Lower leg skin (tissue), 4 donors: ENCODE results near the gene KRTAP10-11. TPM values are rescaled to one million over a fixed set of nuclear protein-coding genes. Genes with fewer than 3 reads are reported as not detected.
"Not testable (repeated sequence)": the region's sequence is repeated elsewhere in the genome, so short reads cannot be mapped to it uniquely, and the experiment has no call there.

Source experiments
- DNase-seq, 2 donors: peaks; one replicate each; pipeline ENCODE4 v3.0.0-alpha.2; 2019; ENCODE audit warnings: low spot score in 2 of 2
- H3K4me3 ChIP-seq: fragments of 200-600 bp; sonication (generic); 2 replicates; pipeline ENCODE4 v1.5.1; 2017; ENCODE audit warnings: mild to moderate bottlenecking, low read depth; ENCODE audit not compliant: poor library complexity, severe bottlenecking
- CTCF ChIP-seq, 3 donors: fragments of 450-650 bp; IDR thresholded peaks; one replicate each; pipeline ENCODE4 v1.5.1; 2016; ENCODE audit warnings: antibody characterized with exemption in 3 of 3, mild to moderate bottlenecking in 3 of 3, moderate library complexity in 2 of 3
- POLR2A ChIP-seq, 2 donors: fragments of 450-650 bp; IDR thresholded peaks; one replicate each; pipeline ENCODE4 v1.6.1; 2016 to 2017; ENCODE audit warnings: antibody characterized with exemption in 2 of 2, mild to moderate bottlenecking in 1 of 2, moderate library complexity in 1 of 2
- WGBS, 2 donors: methylation state at CpG; one replicate each; pipeline ENCODE4 v1.1.5; 2018; 5-methylcytosine and 5-hydroxymethylcytosine counted together
- intact Hi-C: fragments of 100-400 bp; cut with DNase I; formaldehyde crosslinking; loops from one replicate; pipeline ENCODE4 v1.15.0; 2023; ENCODE audit warnings: low total_unique reads
- total RNA-seq, 4 donors: library from RNA; depleted of rRNA; stranded (reverse); fragments of >200 nt; gene quantifications; one replicate each; pipeline ENCODE4 v1.1.0, GENCODE V29; 2016

Gene KRTAP10-11
- total RNA-seq, 4 donors from 2014 or later = 6.5 TPM; not detected in 3

GRCh38 chr21:44682580-44683151 is 36.5 kb downstream of the KRTAP10-11 start:
- intact Hi-C loops = no loop called here
- DNase-seq = peak in 1 of 2 donors; percentile 64
- WGBS, 2 donors = 80 to 82% methylated on average over 15 of the region's 15 CpGs
- no peak for TF ChIP-seq POLR2A (IDR thresholded peaks at IDR 0.05)
- no peak for TF ChIP-seq CTCF (IDR thresholded peaks at IDR 0.05)
- H3K4me3 ChIP-seq = no peak overlapping the region

GRCh38 chr21:44684077-44684476 is 37.9 kb downstream of the KRTAP10-11 start:
- intact Hi-C loops = no loop called here
- H3K4me3 ChIP-seq = no peak overlapping the region
- 75 to 79% methylated on average over 7 of the region's 7 CpGs for WGBS, 2 donors
- DNase-seq = peak in 1 of 2 donors; percentile 54
- TF ChIP-seq POLR2A (IDR thresholded peaks at IDR 0.05) (no peak), CTCF (IDR thresholded peaks at IDR 0.05) (no peak)

GRCh38 chr21:44684483-44684882 is 38.3 kb downstream of the KRTAP10-11 start:
- H3K4me3 ChIP-seq = no peak overlapping the region
- TF ChIP-seq POLR2A (IDR thresholded peaks at IDR 0.05) (no peak), CTCF (IDR thresholded peaks at IDR 0.05) (no peak)
- WGBS, 2 donors = 73 to 74% methylated on average over 6 of the region's 6 CpGs
- DNase-seq = peak in 1 of 2 donors; percentile 61
- intact Hi-C loops = no loop called here

- intact Hi-C loops, H3K4me3 ChIP-seq: not testable (repeated sequence)
- WGBS, 2 donors = 84 to 87% methylated on average over 6 of the region's 6 CpGs
- DNase-seq = peak in 1 of 2 donors; percentile 63
Measured at GRCh38 chr21:44685050-44685449, 38.8 kb downstream of the KRTAP10-11 start.

GRCh38 chr21:44686000-44686781 is 40.0 kb downstream of the KRTAP10-11 start:
- TF ChIP-seq POLR2A (IDR thresholded peaks at IDR 0.05) (no peak), CTCF (IDR thresholded peaks at IDR 0.05) (no peak)
- peak in 1 of 2 donors; percentile 43 for DNase-seq
- WGBS, 2 donors = 49 to 58% methylated on average over 10 to 12 of the region's 14 CpGs
- intact Hi-C loops = no loop called here
- H3K4me3 ChIP-seq = no peak overlapping the region

- TF ChIP-seq POLR2A (IDR thresholded peaks at IDR 0.05) (no peak), CTCF (IDR thresholded peaks at IDR 0.05) (no peak)
- peak in 1 of 2 donors; percentile 72 for DNase-seq
- no peak overlapping the region for H3K4me3 ChIP-seq
- intact Hi-C loops = no loop called here
- 78% methylated on average over 25 of the region's 25 CpGs for WGBS, 2 donors
Measured at GRCh38 chr21:44686843-44687561, 40.8 kb downstream of the KRTAP10-11 start.
